Lung microvascular endothelial cell (primary cell): Measurements from ENCODE around the gene ZNF697. TPM values are rescaled to one million over a fixed set of nuclear protein-coding genes. Genes with fewer than 3 reads are reported as not detected.

Experiments
- DNase-seq, 2 donors: peaks; one replicate each; pipeline versions ENCODE4 v3.0.0 to v3.0.0-alpha.2; 2010; ENCODE audit warnings: low read depth in 2 of 2
- total RNA-seq: library from RNA; depleted of rRNA; stranded (reverse); fragments of >200 nt; gene quantifications from 2 replicates; pipeline ENCODE4 v1.2.1, GENCODE V29; 2014

Gene ZNF697
- total RNA-seq, 1 donor from 2014 or later, result 18.8 TPM

DNA sequence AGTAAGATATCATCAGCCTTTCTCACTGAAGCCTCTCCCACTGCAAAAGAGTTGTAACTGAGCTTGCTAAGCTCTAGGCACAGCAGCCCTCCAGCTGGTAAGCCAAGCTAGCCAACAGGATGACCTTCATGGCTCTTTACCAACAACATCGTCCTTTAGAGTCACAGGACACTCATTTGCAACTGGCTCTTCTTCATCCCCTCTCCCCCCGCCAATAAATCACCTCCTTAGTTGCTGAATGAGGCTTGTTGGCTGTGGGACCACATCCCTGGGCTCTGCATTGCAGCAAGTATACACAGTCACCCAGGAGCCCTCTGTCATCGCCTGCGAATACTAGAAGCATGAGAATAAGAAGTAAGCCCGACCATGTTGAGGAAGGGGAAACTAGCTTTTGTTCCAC lies 16.0 kb upstream of the ZNF697 start:
- no peak for DNase-seq

DNA sequence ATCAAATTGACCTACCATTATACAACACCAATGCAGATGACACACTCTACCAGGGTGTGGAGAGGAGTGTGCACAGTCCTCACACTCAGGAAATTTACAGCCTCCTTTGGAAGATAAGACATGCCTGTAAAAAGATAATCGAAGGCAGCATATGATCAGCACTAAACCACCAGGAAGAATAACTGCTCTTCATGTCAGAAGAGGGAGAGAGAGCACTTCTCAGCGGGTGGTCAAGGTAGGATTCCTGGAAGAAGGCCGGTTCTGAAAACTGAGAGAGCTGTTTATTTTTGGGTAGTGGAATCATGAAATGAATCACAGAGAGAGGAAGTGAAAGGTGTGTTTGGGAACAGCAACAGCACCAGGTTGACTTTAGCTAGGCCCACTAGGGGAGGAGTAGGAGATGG lies 14.0 kb upstream of the ZNF697 start:
- DNase-seq, result no peak

DNA sequence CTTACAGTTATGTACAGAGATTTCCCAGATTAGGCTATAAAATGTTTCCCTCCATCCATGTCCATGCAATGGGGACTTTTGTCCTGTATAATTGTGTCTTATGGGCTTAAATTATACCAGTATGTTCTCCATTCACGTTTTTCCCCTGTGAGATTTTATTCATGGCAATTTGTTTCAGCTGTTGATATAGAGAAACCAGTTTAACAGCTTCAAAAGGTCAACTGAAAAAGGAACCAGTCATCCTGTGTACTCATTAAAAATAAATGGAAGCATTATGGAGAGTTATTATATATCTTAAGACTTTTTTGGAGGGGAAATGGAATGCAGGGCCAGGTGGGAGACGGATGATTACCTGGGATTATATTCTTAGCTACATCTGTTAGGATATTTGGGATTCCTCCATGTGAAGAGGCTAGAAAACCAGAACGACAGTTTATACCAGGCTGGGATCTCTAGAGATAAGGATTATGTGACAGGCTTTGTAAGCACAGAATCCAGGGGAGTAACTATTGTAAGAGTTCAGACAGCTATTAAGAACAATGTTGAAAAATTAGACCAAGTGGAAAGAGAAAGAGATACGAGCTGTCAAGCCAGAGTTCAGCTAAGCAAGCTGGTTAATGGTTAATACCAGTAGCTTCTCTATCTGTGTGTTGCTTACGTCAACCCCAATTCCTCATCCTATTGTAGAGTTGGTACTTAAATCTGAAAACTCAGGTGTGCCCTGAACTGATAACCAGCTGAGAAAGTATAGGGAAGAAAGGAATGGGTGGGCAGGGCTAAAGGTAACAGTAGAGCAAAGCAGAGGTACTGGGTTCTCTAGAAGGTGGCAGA lies 12.4 kb upstream of the ZNF697 start:
- no peak for DNase-seq

DNA sequence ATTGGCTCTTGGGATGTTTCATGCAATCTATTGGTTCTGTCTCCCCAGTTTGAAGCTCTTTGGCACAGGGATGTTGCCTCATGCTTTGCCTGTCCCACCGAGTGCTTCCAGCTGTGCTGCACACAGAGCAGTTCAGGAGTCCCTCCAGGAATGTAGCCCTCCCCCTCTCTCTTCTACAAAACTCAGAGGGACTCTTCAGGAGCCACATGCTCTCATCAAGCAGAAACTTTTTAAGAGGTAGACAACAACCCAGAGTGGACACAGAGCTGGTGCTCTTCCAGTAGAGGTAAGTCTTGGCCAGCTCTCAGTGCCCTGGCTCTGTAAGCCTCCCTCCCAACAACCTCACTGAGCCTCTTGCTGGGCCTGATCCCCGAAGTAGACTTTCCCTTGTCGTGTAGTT lies 11.6 kb upstream of the ZNF697 start:
- DNase-seq, result no peak

DNA sequence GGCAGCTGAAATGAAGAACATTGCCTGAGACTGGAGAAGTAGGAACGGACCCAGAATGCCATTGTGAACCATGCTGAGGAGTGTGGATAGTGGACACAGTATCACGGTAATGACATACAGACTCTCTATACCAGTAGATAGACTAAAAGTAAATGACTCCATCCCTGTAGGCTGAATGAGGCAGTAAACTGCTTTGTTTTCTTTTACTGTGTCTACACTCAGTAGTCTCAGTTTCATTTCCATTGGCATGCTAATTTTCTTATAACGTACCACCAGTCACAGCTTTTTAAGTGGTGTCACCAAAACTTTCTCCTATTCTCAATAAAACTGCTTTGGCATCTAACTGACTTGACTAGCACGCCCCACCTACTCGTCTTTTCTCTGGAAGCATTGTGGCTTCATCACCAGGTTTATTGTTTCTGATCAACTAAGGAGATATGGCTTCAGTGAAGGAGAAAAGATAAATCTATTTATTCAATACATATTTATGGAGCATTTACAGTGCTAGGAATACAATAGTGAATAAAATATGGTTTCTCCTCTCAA lies 8.4 kb upstream of the ZNF697 start:
- DNase-seq, result no peak

DNA sequence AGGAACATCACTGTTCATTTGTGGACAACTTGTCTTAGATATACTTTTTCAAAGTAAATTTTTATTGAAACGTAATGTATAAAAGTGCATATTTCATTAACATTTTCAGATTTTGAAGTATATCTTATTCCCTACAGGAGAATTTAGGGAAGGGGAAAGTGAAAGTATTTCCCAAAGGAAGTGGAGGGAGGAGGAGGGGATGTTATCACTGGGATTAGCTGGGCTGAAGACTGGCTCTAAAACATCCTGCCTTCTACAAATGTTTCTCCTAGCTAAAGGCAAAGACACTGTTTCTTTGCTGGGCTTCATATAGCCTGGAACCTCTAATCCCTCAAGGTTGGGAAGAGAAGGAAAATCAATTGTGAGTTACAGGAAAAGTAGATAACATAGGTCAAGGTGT lies 7.1 kb upstream of the ZNF697 start:
- peak; percentile 29 to 42 for DNase-seq

DNA sequence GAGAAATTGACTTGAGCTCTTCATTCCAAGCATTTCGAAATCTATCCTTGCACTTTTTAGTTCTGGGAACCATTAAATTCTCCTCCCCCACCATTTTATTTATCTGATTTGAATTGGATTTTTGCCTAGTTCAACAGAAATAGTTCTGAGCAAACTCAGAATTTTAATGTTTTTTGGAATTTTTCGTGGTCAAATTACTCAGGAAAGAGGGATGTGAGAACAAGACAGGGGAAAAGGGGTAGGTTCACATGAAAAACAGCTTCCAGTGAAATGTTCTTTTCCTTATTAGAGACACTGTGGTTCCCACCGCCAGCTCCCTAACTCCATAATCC lies 5.7 kb upstream of the ZNF697 start:
- no peak for DNase-seq

DNA sequence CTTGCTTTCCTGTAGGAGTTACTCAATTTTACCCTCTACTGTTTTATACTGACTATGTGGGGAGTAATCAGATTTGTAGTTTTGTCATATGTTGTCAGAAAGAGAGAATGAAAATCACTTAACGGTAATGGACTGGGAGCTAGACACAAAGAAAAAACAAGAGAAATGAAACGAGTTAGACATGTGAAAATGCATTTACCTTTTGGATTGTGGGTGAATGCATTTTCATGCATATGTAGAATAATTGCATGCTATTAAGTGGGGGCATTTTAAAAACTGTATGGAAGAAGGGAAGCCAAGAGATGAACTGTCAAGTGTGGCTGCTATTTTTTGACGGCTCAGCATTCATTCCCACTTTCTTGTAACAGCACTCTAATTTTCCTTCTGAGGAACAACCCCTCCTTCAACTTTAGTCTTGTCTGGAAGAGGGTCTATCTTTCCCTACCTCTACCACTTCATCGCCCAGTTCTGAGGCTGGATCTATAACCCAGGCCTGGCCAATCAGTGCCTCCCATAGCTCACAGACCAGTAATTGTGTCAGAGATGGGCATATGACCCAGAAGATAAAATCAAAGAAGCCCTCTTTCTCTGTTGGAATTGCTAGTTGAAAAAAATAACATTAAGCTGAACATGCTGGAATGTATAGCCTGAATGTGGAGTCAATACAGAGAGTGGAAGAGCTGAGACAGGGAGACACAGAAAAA lies 5.2 kb upstream of the ZNF697 start:
- no peak for DNase-seq

DNA sequence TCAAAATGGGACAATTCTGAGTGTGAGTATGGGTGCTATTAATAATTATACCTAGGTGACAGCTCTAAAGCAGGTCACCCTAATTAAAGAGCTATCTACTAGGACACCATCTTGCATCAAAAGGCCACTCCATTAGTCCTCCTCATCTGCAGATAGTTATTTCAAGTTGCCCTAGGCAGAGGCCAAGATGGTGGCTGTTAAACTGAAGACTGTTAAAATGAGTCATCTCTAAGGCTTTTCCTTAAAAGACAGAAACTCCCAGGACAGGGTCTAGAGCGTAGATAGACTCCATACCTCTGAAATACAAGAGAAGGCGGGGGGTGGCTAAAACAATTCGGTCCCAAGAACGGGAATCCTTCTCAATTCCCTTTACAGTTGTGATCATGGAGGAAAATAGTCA lies 4.5 kb upstream of the ZNF697 start:
- no peak for DNase-seq

DNA sequence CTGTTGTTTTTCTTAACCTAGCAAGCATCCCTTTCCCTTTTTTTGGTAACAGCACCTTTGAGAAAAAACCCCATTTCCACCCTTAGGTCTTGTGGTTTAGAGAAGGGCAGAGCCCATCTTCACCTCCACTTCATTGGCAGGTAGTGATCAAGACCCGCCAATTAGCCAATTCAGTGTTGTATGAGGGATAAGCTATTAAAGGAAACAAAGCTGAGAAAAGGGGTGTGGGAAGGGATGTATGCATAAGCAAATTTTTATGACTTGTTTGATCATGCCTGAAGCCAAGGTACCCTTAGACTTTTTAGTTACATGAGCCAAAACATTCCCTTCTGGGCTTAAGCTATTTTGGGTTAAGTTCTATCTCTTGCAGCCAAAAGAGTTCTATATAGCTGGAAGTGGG lies 3.6 kb upstream of the ZNF697 start:
- no peak for DNase-seq

DNA sequence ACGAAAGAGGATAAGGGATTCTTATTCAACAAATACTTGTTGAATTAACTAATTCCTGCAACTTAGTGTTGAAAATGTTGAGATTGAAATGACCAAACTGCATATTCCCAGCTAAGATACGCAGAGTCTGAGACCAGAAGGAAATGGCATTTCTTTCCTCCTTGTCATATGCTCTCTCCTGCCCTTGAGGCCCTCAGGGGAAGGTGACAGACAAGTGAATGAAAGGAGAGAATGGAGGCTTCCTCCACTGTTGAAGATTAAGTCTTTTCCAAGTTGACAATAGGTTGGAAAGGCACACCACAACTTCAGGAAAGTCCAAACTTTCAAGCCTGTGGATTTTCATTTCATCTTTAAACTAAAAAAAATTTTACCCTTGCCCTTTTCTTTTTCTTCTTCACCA lies 3.1 kb upstream of the ZNF697 start:
- no peak for DNase-seq

DNA sequence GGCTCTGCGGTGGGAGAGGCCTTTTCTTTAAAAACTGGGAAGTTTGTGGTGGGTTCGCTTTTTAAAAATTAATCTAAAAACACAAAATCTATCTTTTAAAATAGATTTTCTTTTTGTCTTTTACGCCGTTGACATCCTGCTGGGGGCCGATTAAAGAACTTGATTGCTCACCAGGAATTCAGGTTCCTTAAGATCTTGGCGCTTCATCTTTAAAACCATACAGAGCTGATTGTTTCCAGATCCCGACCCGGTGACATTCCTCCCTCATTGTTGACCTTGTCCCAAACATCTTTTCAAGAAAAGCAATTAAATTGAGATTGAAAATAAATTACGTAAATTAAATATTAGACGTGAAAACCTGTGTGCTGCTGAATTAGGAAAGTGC lies 546 bp upstream of the ZNF697 start:
- DNase-seq, result no peak

DNA sequence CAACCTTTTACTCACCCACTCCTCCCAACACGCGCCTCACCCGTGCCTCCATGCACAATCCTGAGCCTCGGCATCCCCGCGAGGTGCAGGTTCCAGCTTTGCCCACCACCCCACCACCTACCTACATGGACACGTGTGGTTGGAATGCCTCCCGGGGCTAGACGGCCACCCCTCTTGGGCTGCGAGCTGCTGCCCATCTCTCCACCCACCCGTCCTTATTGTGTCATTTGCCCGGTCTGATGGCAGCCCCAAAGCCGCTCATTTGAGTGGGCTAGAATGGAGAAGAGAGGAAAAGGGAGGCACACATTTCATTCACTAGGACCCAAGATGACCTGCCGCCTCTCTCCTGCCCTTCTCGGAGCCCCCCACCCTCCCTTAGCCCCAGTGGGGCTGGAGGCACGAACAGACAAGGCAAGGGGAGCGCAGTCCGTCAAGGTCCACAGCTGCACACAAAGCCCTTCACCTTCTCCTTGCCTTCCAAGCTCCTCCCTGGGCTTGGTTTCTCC lies 785 bp downstream of the ZNF697 start:
- DNase-seq, result no peak

DNA sequence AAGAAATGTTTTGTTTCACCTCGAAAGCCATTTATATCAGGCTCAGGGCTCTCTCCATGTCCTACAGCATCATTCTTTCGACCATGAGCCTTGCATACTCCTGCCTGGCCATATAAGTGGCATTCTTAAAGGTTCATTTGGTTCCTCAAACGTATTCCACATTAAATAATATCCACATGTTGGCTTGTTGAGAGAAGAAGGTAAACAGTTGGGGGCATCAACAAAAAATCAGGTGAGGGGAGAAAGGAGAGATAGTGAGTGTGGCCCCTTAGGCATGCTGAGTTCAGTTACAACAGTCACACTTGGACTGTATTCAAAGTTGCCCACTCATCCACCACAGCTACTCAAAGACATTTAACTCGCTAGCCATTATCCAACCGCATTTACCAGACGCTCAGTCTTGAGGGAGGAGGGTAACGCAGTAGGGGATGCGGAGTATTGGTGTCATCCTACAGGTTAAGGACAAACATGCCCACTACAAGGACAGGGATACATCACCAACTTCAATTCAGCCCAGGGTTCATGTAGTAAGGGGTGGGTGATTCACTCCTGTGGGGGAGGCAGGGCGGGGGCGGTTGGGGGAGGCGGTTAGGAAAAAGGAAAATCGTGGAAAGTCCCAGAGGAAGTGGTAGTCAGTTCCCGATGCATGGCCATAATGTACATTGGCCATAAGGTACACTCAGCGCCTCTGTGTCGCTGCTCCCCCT lies 1.4 kb downstream of the ZNF697 start:
- DNase-seq, result peak; percentile 55 to 72

DNA sequence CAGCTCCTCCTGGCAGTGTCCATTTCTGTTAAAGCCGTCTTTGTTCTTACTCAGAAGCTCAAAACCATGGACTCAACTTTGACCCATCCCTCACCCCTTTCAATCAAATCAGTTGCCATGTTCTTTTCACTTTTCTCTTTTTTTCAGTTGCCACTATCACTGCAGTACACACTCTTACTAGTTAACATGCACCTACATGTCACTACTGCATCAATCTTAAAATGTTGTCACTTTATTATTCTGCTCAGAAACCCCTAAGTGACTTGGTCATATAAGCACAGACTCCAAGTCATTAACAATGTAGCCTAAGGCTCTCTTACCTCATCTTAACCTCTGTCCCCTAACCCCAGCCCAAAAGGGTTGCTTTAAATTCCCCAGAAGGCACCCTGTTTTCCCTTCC lies 9.0 kb downstream of the ZNF697 start:
- no peak for DNase-seq

DNA sequence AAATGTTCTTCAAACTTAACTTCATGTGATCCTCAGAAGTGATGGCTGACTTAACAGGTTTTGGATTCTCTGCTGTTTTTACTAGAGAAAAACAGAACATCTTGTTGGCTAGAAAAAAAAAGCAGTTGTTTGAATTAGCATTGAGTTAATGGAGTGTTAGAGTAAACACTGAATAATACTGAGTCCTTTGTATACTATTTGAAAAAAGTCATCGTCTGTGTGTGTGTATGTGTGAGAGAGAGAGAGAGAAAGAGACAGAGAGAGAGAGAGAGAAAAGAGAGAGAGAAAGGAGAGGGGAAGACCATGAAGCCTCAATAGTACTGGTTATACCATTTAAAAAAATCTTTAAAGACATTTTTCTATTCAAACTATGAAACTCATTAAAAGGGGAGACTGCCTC lies 10.4 kb downstream of the ZNF697 start:
- DNase-seq, result no peak

DNA sequence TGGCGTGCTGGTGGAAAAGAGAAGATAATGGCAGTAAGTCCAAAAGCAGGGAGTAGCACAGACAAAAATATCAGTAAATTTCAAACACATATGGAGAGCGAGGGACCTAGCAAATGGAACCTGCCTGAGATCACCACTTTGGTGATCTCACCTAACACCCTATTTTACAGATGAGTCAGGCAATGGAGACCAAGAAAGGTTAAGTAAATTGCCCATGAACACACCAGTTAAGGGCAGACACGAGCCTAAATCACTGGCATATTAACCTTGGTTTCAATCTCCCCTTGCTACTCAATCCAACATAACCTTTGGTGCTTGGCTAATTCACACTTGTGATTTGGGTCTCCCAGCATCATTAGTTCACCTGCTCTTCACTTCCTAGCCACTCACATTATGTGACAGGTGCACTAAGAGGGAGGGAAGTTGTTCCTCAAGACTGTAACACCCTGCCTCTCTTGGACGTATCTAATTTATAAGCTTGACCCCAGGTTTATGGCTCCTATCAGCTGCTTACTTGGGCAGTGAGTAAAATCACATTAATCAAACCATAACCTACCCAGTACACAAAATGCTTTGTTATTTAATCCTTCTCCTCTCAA lies 11.5 kb downstream of the ZNF697 start:
- peak in 1 of 2 donors; percentile 21 for DNase-seq

DNA sequence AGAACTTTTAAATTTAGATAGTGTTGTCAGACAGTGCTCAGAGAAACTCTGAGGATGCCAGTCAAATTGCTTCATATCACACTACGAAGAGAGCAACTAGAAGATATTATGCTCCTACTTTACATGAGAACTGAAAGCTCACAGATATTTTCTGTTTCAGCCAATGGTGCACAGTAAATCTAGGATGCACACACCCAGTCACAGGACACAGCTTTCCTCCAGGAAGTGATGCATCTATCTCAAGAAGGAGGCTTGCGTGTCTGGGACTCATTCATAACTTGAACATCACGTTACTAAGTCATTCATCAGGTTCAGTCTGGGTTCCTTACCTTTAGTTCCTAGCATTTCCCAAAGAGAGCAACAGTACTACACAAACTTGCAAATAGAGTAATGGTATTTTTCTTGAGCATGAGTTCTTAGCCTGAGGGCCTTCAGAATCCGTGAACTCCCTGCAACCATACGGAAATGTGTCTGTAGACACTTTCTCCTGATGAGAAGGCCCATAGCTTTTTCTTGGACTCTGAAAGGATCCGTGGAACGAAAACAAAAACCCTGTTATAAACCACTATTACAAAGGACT lies 12.2 kb downstream of the ZNF697 start:
- peak in 1 of 2 donors; percentile 97 for DNase-seq

DNA sequence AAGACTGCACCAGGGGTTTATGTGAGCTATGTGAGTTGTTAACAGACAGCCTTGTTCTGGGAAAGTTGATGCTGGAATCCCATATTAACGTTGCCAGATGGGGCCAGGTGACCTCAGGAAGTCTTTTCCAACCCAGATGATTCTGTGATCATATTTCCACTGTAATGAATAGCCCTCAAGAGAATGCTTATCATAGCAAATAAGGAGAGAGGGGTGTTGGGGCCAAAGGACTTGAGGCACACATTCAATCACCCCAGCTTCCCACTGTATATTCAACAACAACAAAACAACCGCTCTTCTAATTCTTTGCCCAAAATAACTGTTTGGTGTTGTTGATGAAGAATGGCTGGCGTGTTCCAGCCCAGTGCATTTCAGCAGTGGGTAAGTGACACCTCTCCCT lies 14.1 kb downstream of the ZNF697 start:
- peak; percentile 34 to 41 for DNase-seq

DNA sequence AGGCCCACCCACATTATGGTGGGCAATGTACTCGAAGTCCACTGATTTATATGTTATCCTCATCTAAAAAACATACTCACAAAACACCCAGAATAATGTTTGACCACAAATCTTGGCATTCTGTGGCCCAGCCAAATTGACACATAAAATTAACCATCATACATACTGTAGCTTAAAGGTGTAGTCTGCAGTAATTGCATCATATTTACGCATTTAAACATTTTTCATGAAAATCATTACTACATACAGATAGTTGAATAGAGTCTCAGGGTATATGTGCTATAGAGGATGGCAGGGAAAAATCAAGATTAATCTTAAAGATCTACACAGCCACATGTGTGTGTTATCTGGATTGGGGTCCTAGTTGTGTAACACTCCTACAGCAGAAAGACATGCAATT lies 14.5 kb downstream of the ZNF697 start:
- DNase-seq, result no peak

DNA sequence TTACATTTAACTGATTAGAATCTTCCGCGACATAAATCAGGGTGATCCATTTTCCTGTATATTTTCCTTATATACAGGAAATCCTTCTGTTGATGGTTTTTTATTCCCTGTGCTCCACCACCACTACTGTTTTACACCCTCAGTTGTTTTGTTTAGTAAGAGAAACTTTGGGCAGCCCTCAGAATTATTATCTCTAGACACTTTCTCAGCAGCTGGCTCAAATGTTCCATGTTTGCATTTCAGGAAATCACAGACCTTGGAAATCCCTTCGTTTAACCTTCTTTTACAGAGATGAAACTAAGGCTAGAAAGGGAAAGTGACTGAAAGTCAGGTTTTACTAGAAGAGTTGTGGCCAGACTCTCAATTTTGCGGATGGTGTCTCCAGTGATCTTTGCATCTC lies 15.2 kb downstream of the ZNF697 start:
- DNase-seq, result peak; percentile 27 to 36
